GM21423 (cell line): ENCODE results near the gene UGT2B17.
"Not testable (repeated sequence)": the region's sequence is repeated elsewhere in the genome, so short reads cannot be mapped to it uniquely, and the experiment has no call there.

Experiments
- ATAC-seq: cut with Tn5 transposase; IDR thresholded peaks from one replicate; pipeline ENCODE4 v1.9.1; 2021; ENCODE audit warnings: mild to moderate bottlenecking, moderate library complexity; ENCODE audit not compliant: unreplicated experiment

Gene UGT2B17

GRCh38 chr4:68569466-68570121, 6.5 kb downstream of the UGT2B17 start:
- no peak for ATAC-seq

- ATAC-seq = not testable (repeated sequence)
Observed at GRCh38 chr4:68569036-68569435, 7.1 kb downstream of the UGT2B17 start.

GRCh38 chr4:68568535-68568934, 7.6 kb downstream of the UGT2B17 start:
- ATAC-seq = not testable (repeated sequence)

- ATAC-seq = not testable (repeated sequence)
Observed at GRCh38 chr4:68566364-68566763, 9.8 kb downstream of the UGT2B17 start.

- ATAC-seq = not testable (repeated sequence)
Observed at GRCh38 chr4:68565082-68565481, 11.0 kb downstream of the UGT2B17 start.

GRCh38 chr4:68560364-68561070, 15.6 kb downstream of the UGT2B17 start:
- ATAC-seq = not testable (repeated sequence)

- peak; percentile 57 for ATAC-seq
Observed at GRCh38 chr4:68553830-68554229, 22.3 kb downstream of the UGT2B17 start.

GRCh38 chr4:68552818-68553811, 23.0 kb downstream of the UGT2B17 start:
- ATAC-seq = peak; percentile 57

- ATAC-seq = not testable (repeated sequence)
Observed at GRCh38 chr4:68542742-68543141, 33.4 kb downstream of the UGT2B17 start.

- no peak for ATAC-seq
Observed at GRCh38 chr4:68536375-68536774, 39.7 kb downstream of the UGT2B17 start.

- ATAC-seq = no peak
Observed at GRCh38 chr4:68535974-68536373, 40.1 kb downstream of the UGT2B17 start.

GRCh38 chr4:68522232-68522631, 53.9 kb downstream of the UGT2B17 start:
- not testable (repeated sequence) for ATAC-seq

GRCh38 chr4:68520985-68521384, 55.1 kb downstream of the UGT2B17 start:
- no peak for ATAC-seq

GRCh38 chr4:68518889-68519288, 57.2 kb downstream of the UGT2B17 start:
- no peak for ATAC-seq

GRCh38 chr4:68505452-68505851, 70.7 kb downstream of the UGT2B17 start:
- ATAC-seq = not testable (repeated sequence)

GRCh38 chr4:68504836-68505235, 71.3 kb downstream of the UGT2B17 start:
- ATAC-seq = not testable (repeated sequence)

- ATAC-seq = not testable (repeated sequence)
Observed at GRCh38 chr4:68503462-68503861, 72.7 kb downstream of the UGT2B17 start.

GRCh38 chr4:68499021-68499420, 77.1 kb downstream of the UGT2B17 start:
- no peak for ATAC-seq

GRCh38 chr4:68498413-68499007, 77.6 kb downstream of the UGT2B17 start:
- peak; percentile 93 for ATAC-seq

GRCh38 chr4:68494688-68495087, 81.4 kb downstream of the UGT2B17 start:
- ATAC-seq = peak; percentile 35
